Measurements from ENCODE around the gene DAB2.

DNA sequence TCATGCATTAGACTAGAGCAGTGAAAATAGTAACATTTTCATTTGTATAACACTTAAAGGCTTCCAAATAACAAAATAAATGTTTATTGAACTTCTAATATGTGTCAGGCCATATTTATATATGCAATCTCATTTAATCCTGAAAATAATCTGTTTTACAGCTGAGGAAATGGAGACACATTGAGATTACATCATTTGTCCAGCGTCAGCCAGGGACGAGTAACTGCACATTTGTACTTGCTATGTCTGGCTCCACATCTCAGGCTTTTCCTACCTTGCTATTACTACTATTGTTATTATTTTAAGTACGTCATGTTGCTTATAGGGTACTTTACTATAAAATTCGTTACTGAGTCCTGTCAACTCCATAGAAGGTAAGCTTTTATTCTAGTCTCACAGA lies 56.7 kb downstream of the DAB2 start:
- TF ChIP-seq POLR2A (IDR thresholded peaks at IDR 0.05) = no peak
- TF ChIP-seq, protein P1, sequence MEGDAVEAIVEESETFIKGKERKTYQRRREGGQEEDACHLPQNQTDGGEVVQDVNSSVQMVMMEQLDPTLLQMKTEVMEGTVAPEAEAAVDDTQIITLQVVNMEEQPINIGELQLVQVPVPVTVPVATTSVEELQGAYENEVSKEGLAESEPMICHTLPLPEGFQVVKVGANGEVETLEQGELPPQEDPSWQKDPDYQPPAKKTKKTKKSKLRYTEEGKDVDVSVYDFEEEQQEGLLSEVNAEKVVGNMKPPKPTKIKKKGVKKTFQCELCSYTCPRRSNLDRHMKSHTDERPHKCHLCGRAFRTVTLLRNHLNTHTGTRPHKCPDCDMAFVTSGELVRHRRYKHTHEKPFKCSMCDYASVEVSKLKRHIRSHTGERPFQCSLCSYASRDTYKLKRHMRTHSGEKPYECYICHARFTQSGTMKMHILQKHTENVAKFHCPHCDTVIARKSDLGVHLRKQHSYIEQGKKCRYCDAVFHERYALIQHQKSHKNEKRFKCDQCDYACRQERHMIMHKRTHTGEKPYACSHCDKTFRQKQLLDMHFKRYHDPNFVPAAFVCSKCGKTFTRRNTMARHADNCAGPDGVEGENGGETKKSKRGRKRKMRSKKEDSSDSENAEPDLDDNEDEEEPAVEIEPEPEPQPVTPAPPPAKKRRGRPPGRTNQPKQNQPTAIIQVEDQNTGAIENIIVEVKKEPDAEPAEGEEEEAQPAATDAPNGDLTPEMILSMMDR (IDR thresholded peaks at IDR 0.05) = no peak

Data from lower leg skin (tissue), 3 donors.